HEK293T (cell line): Measurements from ENCODE around the gene GLCE.

Experiments
- CTCF ChIA-PET: fragments of 350-600 bp; formaldehyde crosslinking; extraction: SDS; loops from one replicate; lab custom pipeline; 2021; ENCODE audit warnings: antibody characterized with exemption, inconsistent platforms; lab: Yijun Ruan, JAX
- POLR2A ChIA-PET: fragments of 350-600 bp; formaldehyde crosslinking; extraction: SDS; loops from one replicate; lab custom pipeline; 2020; ENCODE audit warnings: antibody characterized with exemption, inconsistent platforms; lab: Yijun Ruan, JAX
- DNase-seq: peaks from one replicate; pipeline ENCODE4 v3.0.0; 2012; ENCODE audit warnings: mixed read lengths; ENCODE audit errors: extremely low spot score
- ARNT ChIP-seq: fragments of 450-650 bp; IDR thresholded peaks from 2 replicates; pipeline ENCODE4 v1.6.1; 2017; ENCODE audit warnings: mild to moderate bottlenecking
- BHLHE40 ChIP-seq: fragments of 450-650 bp; IDR thresholded peaks from 2 replicates; pipeline ENCODE4 v1.6.1; 2016; ENCODE audit warnings: mild to moderate bottlenecking, moderate library complexity, borderline replicate concordance
- CTBP1 ChIP-seq: fragments of 450-650 bp; IDR thresholded peaks from 2 replicates; pipeline ENCODE4 v1.6.1; 2016; ENCODE audit warnings: borderline replicate concordance
- ELF4 ChIP-seq: fragments of 450-650 bp; IDR thresholded peaks from 2 replicates; pipeline ENCODE4 v1.6.1; 2017; ENCODE audit warnings: antibody characterized with exemption
- FOXA1 ChIP-seq: fragments of 450-650 bp; IDR thresholded peaks from 2 replicates; pipeline ENCODE4 v1.6.1; 2016; ENCODE audit warnings: mild to moderate bottlenecking
- FOXK2 ChIP-seq: fragments of 450-650 bp; IDR thresholded peaks from 2 replicates; pipeline ENCODE4 v1.6.1; 2016; ENCODE audit warnings: mild to moderate bottlenecking
- FOXM1 ChIP-seq: fragments of 450-650 bp; IDR thresholded peaks from 2 replicates; pipeline ENCODE4 v1.6.1; 2017; ENCODE audit warnings: mild to moderate bottlenecking, borderline replicate concordance
- HDGF ChIP-seq: fragments of 450-650 bp; IDR thresholded peaks from 2 replicates; pipeline ENCODE4 v1.6.1; 2017; ENCODE audit warnings: antibody characterized with exemption, borderline replicate concordance
- L3MBTL2 ChIP-seq: fragments of 450-650 bp; conservative IDR thresholded peaks from 2 replicates; pipeline ENCODE4 v1.6.1; 2016; ENCODE audit warnings: mild to moderate bottlenecking
- LEF1 ChIP-seq: fragments of 450-650 bp; IDR thresholded peaks from 2 replicates; pipeline ENCODE4 v1.6.1; 2017; ENCODE audit warnings: mild to moderate bottlenecking, borderline replicate concordance
- NFRKB ChIP-seq: fragments of 450-650 bp; IDR thresholded peaks from 2 replicates; pipeline ENCODE4 v1.6.1; 2016; ENCODE audit warnings: mild to moderate bottlenecking, moderate library complexity
- SP1 ChIP-seq: fragments of 450-650 bp; IDR thresholded peaks from 2 replicates; pipeline ENCODE4 v1.6.1; 2017
- SUZ12 ChIP-seq: fragments of 450-650 bp; IDR thresholded peaks from 2 replicates; pipeline ENCODE4 v1.6.1; 2016; ENCODE audit warnings: mild to moderate bottlenecking
- TARDBP ChIP-seq: fragments of 450-650 bp; IDR thresholded peaks from 2 replicates; pipeline ENCODE4 v1.6.1; 2016
- ZNF384 ChIP-seq: fragments of 450-650 bp; IDR thresholded peaks from 2 replicates; pipeline ENCODE4 v1.6.1; 2016
- TF ChIP-seq, protein P1 (sequence below): fragments of 450-650 bp; IDR thresholded peaks from 2 replicates; pipeline ENCODE4 v1.6.1; 2016

Gene GLCE

DNA sequence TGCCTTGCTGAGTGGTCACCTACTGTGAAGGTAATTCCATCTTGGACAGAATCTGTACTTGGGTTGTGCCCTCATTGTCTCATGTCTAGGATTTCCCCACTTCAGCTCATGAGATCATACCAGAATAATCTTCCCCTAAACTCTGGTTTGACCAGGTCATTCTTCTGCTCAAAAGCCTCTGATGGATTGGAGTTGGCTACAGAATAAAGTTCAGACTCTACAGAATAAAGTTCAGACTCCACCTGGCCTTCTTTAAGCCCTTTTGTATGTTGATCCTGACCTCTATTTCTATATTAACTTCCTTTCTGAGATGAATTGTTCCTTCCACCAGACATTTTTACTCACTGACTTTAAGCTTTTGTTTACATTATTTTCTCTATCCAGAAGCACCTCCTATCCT lies 6.4 kb upstream of the GLCE start:
- TF ChIP-seq L3MBTL2: no peak
- POLR2A ChIA-PET: interaction anchor here (1.1 kb wide), 1 partner anchor 8 kb away, joined by 3 read pairs; no protein-coding TSS in a partner anchor
- no peak for DNase-seq
- CTCF ChIA-PET: no interaction called here

DNA sequence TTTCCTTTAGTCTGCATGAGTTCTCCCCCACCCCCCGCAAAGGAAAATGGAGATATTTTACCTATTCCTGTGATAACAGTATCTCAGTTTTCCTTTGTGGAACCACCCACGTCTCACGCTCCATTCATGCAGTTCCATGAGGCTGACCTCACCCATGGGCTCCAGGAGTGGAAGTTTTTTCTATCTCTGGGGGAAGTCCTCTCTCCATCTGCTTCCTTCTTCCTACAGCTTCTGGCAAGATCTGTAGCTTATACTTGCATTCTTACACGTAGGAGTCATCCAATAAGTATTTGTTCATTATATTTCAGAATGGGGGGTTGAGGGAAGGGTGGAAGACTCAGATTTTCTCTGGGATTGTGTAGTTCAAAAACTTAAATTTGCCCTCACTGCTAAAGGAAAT lies 5.8 kb upstream of the GLCE start:
- CTCF ChIA-PET: no interaction called here
- no peak for TF ChIP-seq ARNT
- no peak for TF ChIP-seq CTBP1
- TF ChIP-seq SP1: no peak
- TF ChIP-seq SUZ12: no peak
- no peak for TF ChIP-seq NFRKB
- no peak for TF ChIP-seq FOXK2
- no peak for TF ChIP-seq FOXM1
- no peak for TF ChIP-seq ELF4
- no peak for TF ChIP-seq HDGF
- no peak for TF ChIP-seq LEF1
- TF ChIP-seq, protein P1, sequence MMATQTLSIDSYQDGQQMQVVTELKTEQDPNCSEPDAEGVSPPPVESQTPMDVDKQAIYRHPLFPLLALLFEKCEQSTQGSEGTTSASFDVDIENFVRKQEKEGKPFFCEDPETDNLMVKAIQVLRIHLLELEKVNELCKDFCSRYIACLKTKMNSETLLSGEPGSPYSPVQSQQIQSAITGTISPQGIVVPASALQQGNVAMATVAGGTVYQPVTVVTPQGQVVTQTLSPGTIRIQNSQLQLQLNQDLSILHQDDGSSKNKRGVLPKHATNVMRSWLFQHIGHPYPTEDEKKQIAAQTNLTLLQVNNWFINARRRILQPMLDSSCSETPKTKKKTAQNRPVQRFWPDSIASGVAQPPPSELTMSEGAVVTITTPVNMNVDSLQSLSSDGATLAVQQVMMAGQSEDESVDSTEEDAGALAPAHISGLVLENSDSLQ: no peak
- TF ChIP-seq FOXA1: no peak
- TF ChIP-seq BHLHE40: no peak
- TF ChIP-seq L3MBTL2: no peak
- no peak for TF ChIP-seq TARDBP
- TF ChIP-seq ZNF384: no peak
- DNase-seq: no peak
- POLR2A ChIA-PET: interaction anchor here (1.1 kb wide), 1 partner anchor 9 kb away, joined by 3 read pairs; no protein-coding TSS in a partner anchor

DNA sequence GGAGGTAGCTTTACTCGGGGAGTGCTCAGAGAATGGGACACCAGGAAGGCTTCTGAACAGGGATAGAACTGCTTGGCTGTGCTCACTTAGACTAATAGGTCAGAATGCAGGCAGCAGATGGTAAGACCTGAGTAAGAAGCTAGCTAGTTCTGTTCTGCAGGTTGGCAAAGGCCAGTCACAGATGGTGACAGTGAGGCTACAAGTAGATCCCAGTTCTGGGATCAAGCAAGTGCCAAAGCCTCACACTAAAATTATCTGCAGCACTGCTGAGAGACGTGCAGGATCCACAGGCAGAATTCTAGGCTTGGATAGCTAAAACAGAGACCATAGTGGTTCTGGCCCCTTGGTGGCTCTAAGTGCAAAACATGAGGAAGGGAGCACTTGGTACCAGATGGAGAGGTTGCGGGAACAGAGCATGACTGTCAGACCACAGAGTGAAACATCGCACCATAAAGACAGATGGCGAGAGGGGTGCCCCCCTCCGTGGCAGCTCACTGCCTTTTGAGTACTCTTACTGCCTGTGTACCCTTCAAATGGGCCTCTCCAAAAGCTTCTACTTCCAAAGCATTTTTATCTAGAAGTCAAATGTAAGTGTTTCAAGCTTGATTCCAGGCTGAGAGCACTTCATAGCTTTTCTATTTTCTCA lies 3.6 kb upstream of the GLCE start:
- TF ChIP-seq SP1: no peak
- TF ChIP-seq FOXK2: no peak
- TF ChIP-seq CTBP1: no peak
- TF ChIP-seq ARNT: no peak
- no peak for TF ChIP-seq HDGF
- no peak for TF ChIP-seq ZNF384
- no peak for TF ChIP-seq ELF4
- TF ChIP-seq L3MBTL2: no peak
- TF ChIP-seq FOXM1: no peak
- TF ChIP-seq LEF1: no peak
- no peak for TF ChIP-seq SUZ12
- TF ChIP-seq, protein P1: no peak
- CTCF ChIA-PET: no interaction called here
- no peak for DNase-seq
- POLR2A ChIA-PET: interaction anchor here (1.5 kb wide), 1 partner anchor 9 kb away, joined by 6 read pairs; no protein-coding TSS in a partner anchor

DNA sequence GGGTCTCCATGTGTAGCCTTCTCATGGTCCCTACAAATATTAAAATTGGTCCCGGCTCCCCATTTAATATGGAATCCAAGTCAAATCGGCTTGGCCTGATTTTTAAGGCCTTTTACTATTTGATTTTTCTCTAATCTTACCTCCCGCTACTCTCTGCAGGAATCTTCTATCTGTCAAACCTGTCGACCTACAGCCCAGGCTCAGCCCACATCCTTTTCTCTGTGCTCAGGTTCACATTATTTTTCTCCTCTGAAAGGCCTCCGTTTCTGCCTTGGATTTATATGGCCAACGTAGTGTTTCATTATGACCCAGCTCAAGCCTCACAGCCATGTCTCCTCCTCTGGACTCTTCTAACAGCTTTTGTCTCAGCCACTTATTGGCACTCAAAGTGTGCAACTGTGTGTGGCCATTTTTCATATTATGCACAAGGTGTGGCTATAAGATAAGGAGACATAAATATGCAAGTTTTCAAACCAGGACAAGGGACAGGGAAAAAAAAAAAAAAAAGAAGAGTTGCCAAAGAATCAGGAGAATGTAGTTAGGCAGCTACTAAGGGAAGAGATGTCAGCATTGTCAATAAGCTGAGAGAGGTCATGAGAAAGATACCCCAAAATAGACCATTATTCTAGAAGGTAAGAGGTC lies 2.1 kb upstream of the GLCE start:
- ChIA-PET POLR2A (interaction anchor here (1.0 to 5.1 kb wide), 2 partner anchors 15 to 52 kb away, joined by 3 to 51 read pairs; no protein-coding TSS in a partner anchor), CTCF (interaction anchor here (1.1 kb wide), 1 partner anchor 127 kb away, joined by 3 read pairs; no protein-coding TSS in a partner anchor)
- TF ChIP-seq CTBP1 (no peak), FOXA1 (no peak), FOXM1 (no peak), NFRKB (no peak), SP1 (no peak), ARNT (no peak)
- no peak for DNase-seq

DNA sequence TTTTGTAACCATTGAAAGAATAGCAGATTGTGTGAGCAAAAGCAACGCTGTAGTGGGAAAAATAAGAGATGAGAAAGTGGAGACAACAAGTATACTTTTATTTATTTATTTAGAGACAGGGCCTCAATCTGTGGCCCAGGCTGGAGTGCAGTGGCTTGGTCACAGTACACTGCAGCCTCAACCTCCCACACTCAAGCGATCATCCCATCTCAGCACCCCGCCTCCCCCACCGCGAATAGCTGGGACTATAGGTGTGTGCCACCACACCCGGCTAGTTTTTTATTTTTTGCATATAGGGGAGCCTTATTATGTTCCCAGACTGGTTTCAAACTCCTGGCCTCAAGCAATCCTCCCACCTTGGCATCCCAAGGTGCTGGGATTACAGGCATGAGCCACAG lies 1.6 kb upstream of the GLCE start:
- no peak for TF ChIP-seq FOXA1
- TF ChIP-seq ARNT: no peak
- TF ChIP-seq BHLHE40: no peak
- no peak for TF ChIP-seq ZNF384
- TF ChIP-seq FOXM1: no peak
- TF ChIP-seq, protein P1: no peak
- no peak for TF ChIP-seq L3MBTL2
- ChIA-PET CTCF (interaction anchor here (1.1 kb wide), 1 partner anchor 127 kb away, joined by 3 read pairs; no protein-coding TSS in a partner anchor), POLR2A (interaction anchor here (1.0 to 5.1 kb wide), 2 partner anchors 15 to 52 kb away, joined by 3 to 51 read pairs; no protein-coding TSS in a partner anchor)
- no peak for DNase-seq

DNA sequence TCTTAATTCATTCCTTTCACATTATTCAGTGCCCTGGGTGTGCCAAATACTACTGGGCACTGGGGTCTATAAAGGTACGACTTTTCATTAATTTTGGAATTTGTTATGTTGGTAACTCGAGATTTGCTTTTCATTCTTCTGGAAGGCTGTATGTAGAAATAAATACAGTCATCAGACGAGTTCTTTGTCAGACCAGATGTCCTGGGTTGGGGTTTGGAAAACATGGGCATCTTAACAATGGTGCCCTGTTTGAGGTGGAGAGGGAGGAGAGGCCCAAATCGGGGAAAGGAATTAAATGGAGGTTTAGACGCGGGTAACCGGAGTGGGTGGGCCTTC lies 662 bp upstream of the GLCE start:
- ChIA-PET CTCF (no interaction called here), POLR2A (interaction anchor here (0.9 to 5.1 kb wide), 15 partner anchors 9 to 293 kb away, joined by 3 to 51 read pairs (median 5); partner anchors contain the start of gene RPLP1)
- TF ChIP-seq BHLHE40: no peak
- TF ChIP-seq TARDBP: no peak
- TF ChIP-seq FOXA1: no peak
- no peak for TF ChIP-seq FOXK2
- TF ChIP-seq, protein P1: no peak
- no peak for TF ChIP-seq ZNF384
- TF ChIP-seq HDGF: no peak
- no peak for TF ChIP-seq FOXM1
- no peak for TF ChIP-seq ARNT
- no peak for TF ChIP-seq CTBP1
- no peak for TF ChIP-seq NFRKB
- no peak for TF ChIP-seq ELF4

More for the DNA sequence above, 662 bp upstream of the GLCE start:
- DNase-seq: no peak
